PFSK-1 (cell line): Measurements from ENCODE around the gene MTMR12.

Experiments used
- FOXP2 ChIP-seq: optimal IDR thresholded peaks from 2 replicates; pipeline ENCODE3; 2011; ENCODE audit warnings: borderline replicate concordance, control low read depth, inconsistent platforms; ENCODE audit not compliant: insufficient read depth; ENCODE audit errors: extremely low read length, extremely low read depth
- POLR2AphosphoS5 ChIP-seq: IDR thresholded peaks from 2 replicates; pipeline ENCODE4 v1.6.1; 2012; ENCODE audit warnings: low read depth, mild to moderate bottlenecking, control low read depth, low read length, moderate library complexity
- SIN3A ChIP-seq: IDR thresholded peaks from 2 replicates; pipeline ENCODE4 v1.6.1; 2012; ENCODE audit warnings: mild to moderate bottlenecking, low read length, moderate library complexity, borderline replicate concordance; ENCODE audit not compliant: insufficient read depth
- TAF1 ChIP-seq: IDR thresholded peaks from 2 replicates; pipeline ENCODE4 v1.6.1; 2012; ENCODE audit warnings: low read length, control low read depth, borderline replicate concordance; ENCODE audit not compliant: insufficient read depth
- TF ChIP-seq, protein P1 (sequence below), 2 experiments: IDR thresholded peaks; 2 replicates each; pipeline versions ENCODE4 v1.6.1 to v1.8.0; 2011 to 2012; ENCODE audit warnings: low read depth in 2 of 2, low read length in 2 of 2, control low read depth in 1 of 2, inconsistent platforms in 1 of 2, mild to moderate bottlenecking in 1 of 2, moderate library complexity in 1 of 2; ENCODE audit not compliant: insufficient read depth in 1 of 2

Gene MTMR12

DNA sequence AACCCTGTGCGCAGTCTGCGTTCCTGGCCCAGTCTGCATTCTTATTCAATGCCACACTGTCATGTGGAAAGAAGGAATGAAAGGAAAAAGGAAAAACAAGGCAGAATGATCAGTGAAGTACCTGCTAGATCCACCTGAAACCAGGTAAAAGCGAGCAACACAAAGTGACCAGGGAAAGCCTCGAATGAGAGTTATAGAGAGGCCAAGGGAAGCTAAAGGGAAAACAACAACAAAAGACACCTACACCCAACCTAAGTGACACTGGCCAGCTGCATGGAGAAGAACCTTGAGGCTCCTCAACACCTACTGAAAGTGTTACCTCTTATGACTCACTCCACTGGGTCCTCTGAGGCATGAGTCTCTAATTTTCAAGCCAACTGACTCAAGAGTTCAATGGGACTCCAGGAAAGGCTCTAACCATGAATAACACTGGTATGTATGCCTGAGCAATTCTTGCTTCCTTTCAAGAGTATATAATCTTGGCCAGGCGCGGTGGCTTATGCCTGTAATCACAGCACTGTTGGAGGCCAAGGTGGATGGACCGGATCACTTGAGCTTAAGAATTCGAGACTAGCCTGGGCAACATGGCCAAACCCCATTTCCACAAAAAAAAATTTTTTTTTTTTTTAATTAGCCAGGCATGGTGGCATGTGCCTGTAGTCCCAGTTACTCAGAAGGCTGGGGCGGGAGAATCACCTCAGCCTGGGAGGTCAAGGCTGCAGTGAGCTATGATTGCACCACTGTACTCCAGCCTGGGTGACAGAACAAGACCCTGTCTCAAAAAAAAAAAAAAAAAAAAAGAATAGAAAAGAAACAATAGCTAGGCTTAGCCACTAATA lies 29.0 kb downstream of the MTMR12 start:
- TF ChIP-seq, protein P1, sequence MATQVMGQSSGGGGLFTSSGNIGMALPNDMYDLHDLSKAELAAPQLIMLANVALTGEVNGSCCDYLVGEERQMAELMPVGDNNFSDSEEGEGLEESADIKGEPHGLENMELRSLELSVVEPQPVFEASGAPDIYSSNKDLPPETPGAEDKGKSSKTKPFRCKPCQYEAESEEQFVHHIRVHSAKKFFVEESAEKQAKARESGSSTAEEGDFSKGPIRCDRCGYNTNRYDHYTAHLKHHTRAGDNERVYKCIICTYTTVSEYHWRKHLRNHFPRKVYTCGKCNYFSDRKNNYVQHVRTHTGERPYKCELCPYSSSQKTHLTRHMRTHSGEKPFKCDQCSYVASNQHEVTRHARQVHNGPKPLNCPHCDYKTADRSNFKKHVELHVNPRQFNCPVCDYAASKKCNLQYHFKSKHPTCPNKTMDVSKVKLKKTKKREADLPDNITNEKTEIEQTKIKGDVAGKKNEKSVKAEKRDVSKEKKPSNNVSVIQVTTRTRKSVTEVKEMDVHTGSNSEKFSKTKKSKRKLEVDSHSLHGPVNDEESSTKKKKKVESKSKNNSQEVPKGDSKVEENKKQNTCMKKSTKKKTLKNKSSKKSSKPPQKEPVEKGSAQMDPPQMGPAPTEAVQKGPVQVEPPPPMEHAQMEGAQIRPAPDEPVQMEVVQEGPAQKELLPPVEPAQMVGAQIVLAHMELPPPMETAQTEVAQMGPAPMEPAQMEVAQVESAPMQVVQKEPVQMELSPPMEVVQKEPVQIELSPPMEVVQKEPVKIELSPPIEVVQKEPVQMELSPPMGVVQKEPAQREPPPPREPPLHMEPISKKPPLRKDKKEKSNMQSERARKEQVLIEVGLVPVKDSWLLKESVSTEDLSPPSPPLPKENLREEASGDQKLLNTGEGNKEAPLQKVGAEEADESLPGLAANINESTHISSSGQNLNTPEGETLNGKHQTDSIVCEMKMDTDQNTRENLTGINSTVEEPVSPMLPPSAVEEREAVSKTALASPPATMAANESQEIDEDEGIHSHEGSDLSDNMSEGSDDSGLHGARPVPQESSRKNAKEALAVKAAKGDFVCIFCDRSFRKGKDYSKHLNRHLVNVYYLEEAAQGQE (IDR thresholded peaks at IDR 0.05; ENCODE audit: insufficient read depth in 1 of 2, low read depth in 2 of 2, low read length in 2 of 2), result no peak
- TF ChIP-seq TAF1, result no peak
- no peak for TF ChIP-seq POLR2AphosphoS5
- no peak for TF ChIP-seq FOXP2
- no peak for TF ChIP-seq SIN3A

DNA sequence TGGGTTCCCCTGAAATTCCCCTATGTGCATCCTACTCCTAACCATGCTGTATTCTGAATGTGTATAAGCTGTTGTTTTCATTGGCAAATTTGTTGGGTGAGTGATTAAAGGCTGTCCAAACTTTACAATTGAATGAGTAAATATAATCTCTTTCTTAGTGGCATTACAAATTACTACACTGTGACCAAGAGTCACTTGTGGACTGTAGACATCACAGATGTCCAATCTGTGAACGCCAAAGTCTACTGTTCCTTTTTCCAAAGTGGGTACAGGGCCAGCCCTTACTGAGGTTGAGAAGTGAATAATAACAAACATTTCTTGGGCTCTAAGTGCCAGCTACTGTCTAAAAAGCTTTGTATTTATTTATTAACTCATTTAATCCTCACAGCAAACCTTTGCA lies 29.7 kb downstream of the MTMR12 start:
- TF ChIP-seq, protein P1 (IDR thresholded peaks at IDR 0.05; ENCODE audit: insufficient read depth in 1 of 2, low read depth in 2 of 2, low read length in 2 of 2), result no peak
- no peak for TF ChIP-seq FOXP2
- TF ChIP-seq TAF1, result no peak

DNA sequence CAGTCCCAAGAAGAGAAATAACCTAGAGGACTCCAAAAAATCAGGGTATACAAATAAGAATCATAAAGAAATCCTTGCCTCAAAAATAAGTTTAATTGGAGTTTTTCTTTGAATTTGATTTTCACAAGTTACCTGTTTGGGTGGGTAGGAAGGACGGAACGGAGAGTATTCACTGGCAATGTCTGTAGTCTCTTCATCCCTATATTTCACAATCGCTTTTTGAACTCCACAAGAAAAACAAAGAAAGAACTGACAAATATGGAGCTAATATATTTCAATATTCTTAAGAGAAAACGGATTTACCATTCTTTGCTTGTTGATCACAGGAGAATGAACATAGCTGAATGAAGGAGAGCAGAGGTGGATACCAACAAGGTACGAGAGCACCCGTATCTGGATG lies 30.1 kb downstream of the MTMR12 start:
- no peak for TF ChIP-seq POLR2AphosphoS5
- TF ChIP-seq SIN3A, result no peak
- TF ChIP-seq, protein P1 (IDR thresholded peaks at IDR 0.05; ENCODE audit: insufficient read depth in 1 of 2, low read depth in 2 of 2, low read length in 2 of 2), result no peak
- TF ChIP-seq TAF1, result no peak
- no peak for TF ChIP-seq FOXP2

DNA sequence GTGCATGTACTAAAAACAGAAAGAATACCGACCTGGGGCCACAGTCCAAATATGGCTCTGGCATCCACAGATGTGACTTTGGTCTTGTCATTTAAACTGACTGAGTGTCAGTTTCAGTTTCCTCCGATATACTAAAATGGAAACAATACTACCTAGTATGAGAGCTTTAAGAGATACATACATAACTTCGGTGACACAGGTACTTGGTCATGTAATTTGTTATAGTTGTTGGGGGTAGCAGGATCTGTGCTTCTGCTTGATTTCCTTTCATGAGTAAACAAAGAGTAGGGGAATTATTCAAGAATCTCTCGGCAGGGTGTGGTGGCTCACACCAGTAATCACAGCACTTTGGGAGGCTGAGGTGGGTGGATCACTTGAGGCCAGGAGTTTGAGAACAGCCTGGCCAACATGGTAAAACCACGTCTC lies 32.1 kb downstream of the MTMR12 start:
- TF ChIP-seq, protein P1 (IDR thresholded peaks at IDR 0.05; ENCODE audit: insufficient read depth in 1 of 2, low read depth in 2 of 2, low read length in 2 of 2), result no peak
- TF ChIP-seq SIN3A (no peak), POLR2AphosphoS5 (no peak), FOXP2 (no peak), TAF1 (no peak)
